Thoracic aorta (tissue), 2 donors: ENCODE data around the gene LRP1B. TPM values are rescaled to one million over a fixed set of nuclear protein-coding genes. Genes with fewer than 3 reads are reported as not detected.

Experiments
- ATAC-seq: fragments of 150-250 bp; one replicate; pipeline ENCODE4 v1.8.0; 2017; ENCODE audit warnings: low read depth; ENCODE audit not compliant: insufficient number of reproducible peaks, low FRiP score
- DNase-seq: peaks from one replicate; pipeline ENCODE4 v3.0.0-alpha.2; 2020; ENCODE audit warnings: low spot score
- H3K27ac ChIP-seq, 2 donors: fragments of 200-600 bp; sonication (generic); 1 replicate in 1 of 2; 2 replicates in 1 of 2; pipeline ENCODE4 v1.5.1; 2016; ENCODE audit warnings: mild to moderate bottlenecking in 2 of 2, moderate library complexity in 2 of 2
- H3K27me3 ChIP-seq: fragments of 200-600 bp; sonication (generic); replicated peaks from 2 replicates; pipeline ENCODE4 v1.6.0; 2016; ENCODE audit warnings: mild to moderate bottlenecking; ENCODE audit not compliant: insufficient read depth
- H3K36me3 ChIP-seq: fragments of 200-600 bp; sonication (generic); one replicate; pipeline ENCODE4 v1.5.1; 2016
- H3K4me1 ChIP-seq, 2 donors: fragments of 200-600 bp; sonication (generic); 1 replicate in 1 of 2; 2 replicates in 1 of 2; pipeline versions ENCODE4 v1.5.1 to v1.6.0; 2016; ENCODE audit warnings: low read depth in 2 of 2, mild to moderate bottlenecking in 1 of 2; ENCODE audit not compliant: control insufficient read depth in 1 of 2
- H3K4me3 ChIP-seq: fragments of 200-600 bp; sonication (generic); 2 replicates; pipeline ENCODE4 v1.5.1; 2016; ENCODE audit warnings: mild to moderate bottlenecking
- H3K9me3 ChIP-seq: fragments of 200-600 bp; sonication (generic); 2 replicates; pipeline ENCODE4 v1.5.1; 2016
- CTCF ChIP-seq: fragments of 200-600 bp; sonication (generic); IDR thresholded peaks from one replicate; pipeline ENCODE4 v1.5.1; 2019; ENCODE audit warnings: antibody characterized with exemption
- total RNA-seq, 2 donors: library from RNA; depleted of rRNA; stranded (reverse); fragments of >200 nt; gene quantifications; one replicate each; pipeline versions ENCODE4 v1.1.0 to v1.2.3, GENCODE V29; 2016

Gene LRP1B
- total RNA-seq, 2 donors from 2014 or later, result 0.27 to 0.28 TPM

DNA sequence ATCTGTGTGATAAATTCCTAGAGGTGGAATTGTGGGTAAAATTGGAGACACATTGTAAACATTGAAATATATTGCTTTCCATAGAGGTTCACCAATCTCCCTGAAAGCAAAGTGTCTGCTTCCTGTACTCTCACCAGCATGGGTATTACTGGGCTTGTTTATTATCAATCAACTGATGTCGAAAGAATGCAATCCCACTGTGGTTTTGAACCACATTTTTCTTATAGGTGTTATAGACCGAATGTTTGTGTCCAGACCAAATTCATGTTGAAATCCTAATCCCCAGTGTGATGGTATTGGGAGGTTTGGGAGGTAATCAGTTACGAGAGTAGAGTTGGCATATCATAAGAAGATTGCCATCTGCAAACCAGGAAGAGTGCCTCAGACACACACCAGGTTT lies 1212.4 kb downstream of the LRP1B start:
- Histone ChIP-seq H3K4me1 (no peaks in the 10 kb centered on the region), H3K27me3 (no peaks in the 10 kb centered on the region), H3K27ac (no peak overlapping the region), H3K4me3 (no peak overlapping the region), H3K36me3 (no peaks in the 10 kb centered on the region), H3K9me3 (no peaks in the 10 kb centered on the region)
- ATAC-seq, result no peak
- no peak for DNase-seq
- TF ChIP-seq CTCF, result no peak

GRCh38 chr2:140916410-140916809 lies 1214.4 kb downstream of the LRP1B start:
- H3K27me3 ChIP-seq, result no peaks in the 10 kb centered on the region
- H3K4me3 ChIP-seq, result no peak overlapping the region
- ATAC-seq, result no peak
- DNase-seq, result no peak
- no peak for TF ChIP-seq CTCF
- no peak overlapping the region for H3K27ac ChIP-seq
- no peaks in the 10 kb centered on the region for H3K9me3 ChIP-seq
- no peaks in the 10 kb centered on the region for H3K36me3 ChIP-seq
- no peaks in the 10 kb centered on the region for H3K4me1 ChIP-seq

DNA sequence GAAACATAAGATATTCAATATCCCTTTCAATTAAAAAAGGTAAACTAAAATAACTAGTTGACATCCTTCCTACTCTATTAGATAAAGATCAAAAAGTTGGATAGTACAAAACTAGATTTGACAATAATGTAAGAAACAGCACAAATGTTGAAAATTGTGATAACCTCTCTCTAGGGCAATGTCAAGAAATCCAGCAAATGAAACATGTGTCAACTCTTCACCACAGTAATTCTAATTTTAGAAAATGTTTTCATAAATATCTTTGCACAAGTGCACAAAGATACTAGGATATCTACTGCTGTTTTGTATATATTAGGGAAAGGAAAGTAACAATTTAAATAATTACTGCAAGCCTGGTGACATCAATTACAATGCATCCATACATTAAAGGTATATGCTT lies 1220.1 kb downstream of the LRP1B start:
- ATAC-seq (no peak), DNase-seq (no peak)
- Histone ChIP-seq H3K4me1 (no peaks in the 10 kb centered on the region), H3K27ac (no peak overlapping the region), H3K27me3 (no peaks in the 10 kb centered on the region), H3K4me3 (no peak overlapping the region), H3K36me3 (no peaks in the 10 kb centered on the region), H3K9me3 (no peaks in the 10 kb centered on the region)
- TF ChIP-seq CTCF, result no peak

GRCh38 chr2:140905083-140905781 lies 1225.6 kb downstream of the LRP1B start:
- Histone ChIP-seq H3K27ac (no peak overlapping the region), H3K9me3 (no peaks in the 10 kb centered on the region), H3K27me3 (no peaks in the 10 kb centered on the region), H3K4me1 (no peaks in the 10 kb centered on the region), H3K36me3 (no peaks in the 10 kb centered on the region), H3K4me3 (no peak overlapping the region)
- ATAC-seq (no peak), DNase-seq (no peak)
- no peak for TF ChIP-seq CTCF

DNA sequence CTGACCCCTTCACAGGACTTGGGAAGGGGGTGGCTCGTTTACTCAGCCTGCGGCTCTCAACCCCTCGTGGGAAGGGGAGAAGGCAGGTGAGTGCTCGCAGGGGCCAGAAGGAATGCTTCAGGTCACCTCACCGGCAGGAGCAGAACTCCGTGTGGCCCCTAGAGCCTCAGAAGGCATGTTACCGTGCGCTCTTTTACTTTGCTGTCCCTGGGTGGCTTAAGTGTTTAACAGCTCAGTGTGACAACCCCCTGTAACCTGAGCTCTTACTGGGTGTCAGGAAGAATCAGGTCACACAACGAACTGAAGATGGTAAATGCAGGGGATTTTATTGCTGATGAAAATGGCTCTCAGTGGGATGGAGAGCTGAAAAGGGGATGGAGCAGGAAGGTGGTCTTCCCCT lies 1235.4 kb downstream of the LRP1B start:
- H3K9me3 ChIP-seq, result no peaks in the 10 kb centered on the region
- no peak overlapping the region for H3K27ac ChIP-seq
- DNase-seq (no peak), ATAC-seq (no peak)
- H3K4me3 ChIP-seq, result no peak overlapping the region
- TF ChIP-seq CTCF, result no peak
- no peaks in the 10 kb centered on the region for H3K27me3 ChIP-seq
- H3K36me3 ChIP-seq, result no peaks in the 10 kb centered on the region
- H3K4me1 ChIP-seq, result no peaks in the 10 kb centered on the region
